NCI-H2107 treated with DMSO at 0.1 percent for 48 hours (cell line): Measurements from ENCODE around the gene CPZ.
"Not testable (repeated sequence)": the region's sequence is repeated elsewhere in the genome, so short reads cannot be mapped to it uniquely, and the experiment has no call there.

Experiments
- DNase-seq: peaks from one replicate; lab custom pipeline; 2025; ENCODE audit not compliant: unreplicated experiment; lab: John Stamatoyannopoulos, UW

Gene CPZ

DNA sequence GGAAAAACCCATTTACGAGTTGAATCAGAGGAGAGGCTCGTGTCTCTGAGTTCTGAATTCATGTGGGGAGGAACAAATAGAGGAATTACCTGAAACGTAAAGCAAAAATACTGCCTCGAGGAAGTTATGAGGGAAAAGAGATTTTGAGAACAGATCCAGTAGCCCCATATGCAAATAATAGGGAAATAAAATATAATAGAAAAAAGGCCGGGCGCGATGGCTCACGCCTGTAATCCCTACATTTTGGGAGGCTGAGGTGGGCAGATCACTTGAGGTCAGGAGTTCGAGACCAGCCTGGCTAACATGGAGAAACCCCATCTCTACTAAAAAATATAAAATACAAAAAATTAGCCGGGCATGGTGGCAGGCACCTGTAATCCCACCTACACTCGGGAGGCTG is 42.2 kb downstream of the CPZ start:
- not testable (repeated sequence) for DNase-seq

DNA sequence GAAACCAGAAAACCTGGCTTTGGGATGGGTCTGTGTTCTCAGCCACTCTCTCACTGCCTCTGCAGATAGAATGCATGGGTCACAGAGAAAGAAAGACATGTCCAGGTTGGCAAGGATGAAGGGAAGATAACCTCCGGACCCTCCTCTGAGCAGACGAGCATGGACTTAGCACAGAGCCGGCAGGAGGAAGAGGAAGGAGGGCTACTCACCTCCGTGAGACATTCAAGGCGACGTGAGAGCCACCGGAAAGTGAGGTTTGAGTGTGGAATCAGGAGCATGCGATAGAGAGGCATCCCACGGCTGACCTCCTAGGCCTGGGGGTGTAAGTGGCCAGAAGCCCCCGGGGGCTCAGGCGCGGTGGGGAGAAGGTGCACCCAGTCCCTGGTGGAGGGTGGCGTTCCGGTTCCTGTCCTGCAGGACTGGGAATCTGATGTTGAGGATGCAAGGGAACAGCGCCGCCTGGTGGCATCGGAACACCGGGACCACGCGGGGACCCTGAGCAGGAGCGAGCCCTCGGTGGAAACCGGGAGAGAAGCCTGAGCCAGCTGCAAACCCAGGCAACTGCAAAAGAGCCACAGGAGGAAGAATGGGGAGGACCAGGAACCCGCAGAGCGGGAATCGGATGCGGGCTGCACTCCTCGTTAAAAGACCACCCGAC is 43.5 kb downstream of the CPZ start:
- DNase-seq = not testable (repeated sequence)

- DNase-seq = no peak
Observed at GRCh38 chr4:8637456-8637984, 45.0 kb downstream of the CPZ start.

GRCh38 chr4:8639021-8639420 is 46.5 kb downstream of the CPZ start:
- DNase-seq = no peak

- DNase-seq = no peak
Observed at GRCh38 chr4:8639777-8640720, 47.5 kb downstream of the CPZ start.

- DNase-seq = no peak
Observed at GRCh38 chr4:8640816-8641215, 48.3 kb downstream of the CPZ start.

DNA sequence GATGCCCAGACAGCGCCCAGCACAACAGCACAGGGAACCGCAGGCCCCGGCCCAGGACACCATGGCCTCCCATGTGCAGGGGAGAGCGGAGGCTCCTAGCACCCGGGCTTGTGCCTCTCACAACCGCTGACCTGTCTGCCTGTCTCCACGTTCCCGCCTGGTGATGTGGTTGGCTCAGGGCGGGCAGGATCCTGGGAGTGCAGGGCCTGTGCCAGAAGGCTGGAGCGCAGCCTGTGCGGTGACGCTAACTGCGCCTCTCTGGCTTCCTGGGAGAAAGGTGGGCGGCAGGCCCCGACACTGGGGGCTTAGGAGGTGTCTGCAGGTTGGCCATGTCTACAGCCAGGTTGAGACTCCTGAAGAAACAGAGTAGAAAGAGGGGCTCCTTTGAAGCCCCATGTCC is 48.7 kb downstream of the CPZ start:
- DNase-seq = no peak

- DNase-seq = no peak
Observed at GRCh38 chr4:8641931-8642650, 49.5 kb downstream of the CPZ start.

- no peak for DNase-seq
Observed at GRCh38 chr4:8642651-8643321, 50.2 kb downstream of the CPZ start.

DNA sequence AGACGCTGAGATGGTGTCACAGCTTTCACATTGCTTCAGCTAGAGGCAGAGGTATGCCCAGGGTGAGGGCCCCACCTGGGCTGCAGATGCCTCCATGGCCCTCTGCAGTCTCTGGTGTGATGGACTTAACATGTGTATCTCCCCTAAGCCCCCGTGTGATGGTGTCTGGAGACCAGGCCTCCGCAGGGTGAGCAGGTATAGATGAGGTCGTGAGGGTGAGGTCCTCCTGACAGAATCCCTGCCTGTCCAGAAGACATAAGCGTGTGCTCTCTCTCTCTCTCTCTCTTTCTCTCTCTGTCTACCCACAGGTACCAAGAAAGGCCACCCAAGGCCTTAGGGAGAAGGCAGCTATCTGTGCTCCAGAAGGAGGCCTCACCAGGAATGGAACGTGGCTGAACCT is 50.9 kb downstream of the CPZ start:
- DNase-seq = no peak

DNA sequence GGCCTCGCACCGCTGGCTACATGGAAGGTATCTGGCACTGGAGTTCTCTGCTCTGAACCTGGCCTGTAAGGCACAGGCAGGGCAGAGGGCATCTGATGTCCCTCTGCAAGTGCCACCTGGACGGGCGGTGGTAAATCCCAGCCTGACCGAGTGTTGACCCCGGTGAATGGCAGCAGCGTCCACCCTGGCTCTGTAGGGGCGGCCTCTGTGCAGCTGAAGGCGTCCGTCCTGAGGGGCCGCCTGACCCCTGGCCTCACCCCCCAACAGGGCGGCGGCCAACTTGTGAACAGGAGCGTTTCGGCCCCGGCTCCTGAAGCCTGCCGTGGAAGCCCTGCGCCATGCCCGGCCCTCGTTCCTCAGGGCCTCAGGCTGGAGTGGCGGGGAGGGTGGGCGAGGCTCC is 51.4 kb downstream of the CPZ start:
- no peak for DNase-seq

- no peak for DNase-seq
Observed at GRCh38 chr4:8644461-8644891, 51.9 kb downstream of the CPZ start.

DNA sequence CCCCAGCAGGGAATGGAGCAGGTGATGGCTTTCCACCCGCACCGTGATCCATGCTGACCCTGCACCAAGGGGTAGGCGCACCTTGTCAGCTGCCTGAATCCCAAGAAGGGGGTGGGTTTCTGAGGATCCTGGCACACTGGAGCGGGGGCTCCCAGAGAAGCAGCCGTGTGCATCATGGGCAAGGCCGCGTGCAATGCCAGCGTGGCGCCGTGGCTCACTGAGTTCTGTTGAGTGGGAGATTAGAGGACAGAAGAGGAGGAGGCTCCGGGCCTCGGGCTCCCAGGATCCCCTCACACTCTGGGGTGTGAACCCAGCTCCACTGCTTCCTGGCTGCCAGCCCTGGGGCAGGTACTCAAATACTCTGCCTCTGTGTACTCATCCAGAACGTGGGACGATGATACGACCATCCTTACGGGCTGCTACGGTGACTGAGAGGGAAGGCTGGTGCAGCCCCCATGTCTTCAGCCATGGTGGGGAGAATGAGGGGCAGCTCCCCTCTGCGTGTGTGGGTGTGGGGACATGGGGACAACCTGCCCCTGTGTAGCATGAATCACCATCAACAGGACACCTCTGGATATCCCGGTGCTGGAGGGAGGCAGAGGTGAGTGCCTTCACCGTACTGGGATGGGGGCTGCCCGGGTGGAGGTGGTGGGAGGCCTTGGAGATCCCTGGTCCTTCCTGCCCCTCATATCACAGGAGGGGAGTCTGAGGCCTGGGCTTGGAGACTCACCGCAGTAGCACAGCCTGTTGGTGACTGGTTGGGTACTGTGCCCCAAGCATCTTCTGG is 52.6 kb downstream of the CPZ start:
- DNase-seq = no peak

- no peak for DNase-seq
Observed at GRCh38 chr4:8645753-8646124, 53.2 kb downstream of the CPZ start.

DNA sequence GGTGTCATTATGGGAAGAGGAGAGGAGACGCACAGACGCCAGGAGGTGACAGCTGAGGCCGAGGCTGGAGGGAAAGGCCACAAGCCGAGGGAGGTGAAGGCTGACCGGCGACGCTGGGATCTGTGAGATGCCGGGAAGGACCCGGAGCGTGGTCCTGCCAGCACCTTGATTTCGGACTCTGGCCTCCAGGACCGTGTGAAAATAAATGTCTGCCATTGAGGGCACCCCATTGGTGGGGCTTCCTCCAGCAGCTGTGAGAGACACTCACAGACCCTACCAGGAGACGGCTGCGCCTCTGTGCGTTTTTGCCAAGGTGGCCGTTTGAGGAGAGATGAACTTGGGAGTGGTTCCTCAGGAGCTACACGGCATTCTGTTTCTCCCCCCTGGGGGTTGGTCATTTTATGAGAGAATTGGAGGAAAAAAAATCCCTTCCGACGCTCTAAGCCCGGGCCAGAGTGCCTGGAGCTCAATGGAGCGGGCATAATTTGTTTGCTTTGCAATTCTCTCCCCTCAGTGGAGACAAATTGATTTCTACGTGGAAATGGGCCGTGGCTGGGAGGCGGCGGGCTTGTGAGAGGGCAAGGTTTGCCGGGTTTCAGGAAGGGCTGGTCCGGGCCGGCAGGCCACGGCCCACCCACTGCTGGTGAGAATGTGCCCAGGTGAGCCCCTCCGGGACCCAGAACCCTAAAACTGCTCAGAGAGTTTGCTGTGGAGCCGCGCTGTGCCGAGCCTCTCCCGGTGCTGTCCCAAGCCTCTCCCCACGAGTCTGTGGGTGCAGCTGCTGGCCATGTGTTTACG is 53.9 kb downstream of the CPZ start:
- no peak for DNase-seq

- DNase-seq = no peak
Observed at GRCh38 chr4:8647094-8647570, 54.6 kb downstream of the CPZ start.

GRCh38 chr4:8647626-8648025 is 55.1 kb downstream of the CPZ start:
- DNase-seq = no peak

DNA sequence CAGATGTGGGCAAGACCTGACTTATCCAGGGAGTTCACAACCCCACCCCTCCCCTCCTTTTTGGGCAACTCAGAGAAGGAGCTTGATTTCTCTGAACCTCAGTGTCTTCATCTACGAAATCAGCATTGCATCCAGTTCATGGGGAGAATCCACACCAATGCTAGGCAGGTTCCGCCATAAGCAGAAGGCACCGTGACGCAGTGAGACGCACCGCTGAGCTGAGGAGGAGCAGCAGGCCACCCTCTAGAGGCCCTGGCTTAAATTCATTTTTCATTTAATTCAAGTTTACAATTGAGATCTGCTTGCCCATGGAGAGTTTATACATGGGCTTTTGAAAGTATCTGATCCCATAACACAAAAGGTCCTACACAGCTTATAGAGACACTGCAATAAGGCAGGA is 55.7 kb downstream of the CPZ start:
- DNase-seq = no peak
